Astrocyte (in vitro differentiated cells and primary cell): Measurements from ENCODE around the gene DYSF. TPM values are rescaled to one million over a fixed set of nuclear protein-coding genes. Genes with fewer than 3 reads are reported as not detected.

ENCODE experiments used
- DNase-seq: peaks from one replicate; pipeline ENCODE4 v3.0.0-alpha.2; 2010; ENCODE audit warnings: low read depth
- FAIRE-seq: peaks from 2 replicates; lab custom pipeline; 2011; peaks lifted over from hg19 to GRCh38; lab: Jason Lieb, UNC
- H2AFZ ChIP-seq: 2 replicates; pipeline ENCODE4 v1.6.0; 2012; ENCODE audit warnings: low read depth, low read length, inconsistent platforms
- H3K27ac ChIP-seq: 2 replicates; pipeline ENCODE4 v1.5.1; 2011; ENCODE audit warnings: low read depth, low read length, inconsistent platforms
- H3K27me3 ChIP-seq: 2 replicates; pipeline ENCODE4 v1.6.0; 2011; ENCODE audit warnings: low read length, inconsistent platforms; ENCODE audit not compliant: insufficient read depth
- H3K36me3 ChIP-seq: 2 replicates; pipeline ENCODE4 v1.5.1; 2011; ENCODE audit warnings: low read length, inconsistent platforms; ENCODE audit not compliant: insufficient read depth
- H3K4me1 ChIP-seq: 2 replicates; pipeline ENCODE4 v1.5.1; 2011; ENCODE audit warnings: low read length, inconsistent platforms; ENCODE audit not compliant: insufficient read depth
- H3K4me2 ChIP-seq: 2 replicates; pipeline ENCODE4 v1.6.0; 2012; ENCODE audit warnings: low read length, inconsistent platforms
- H3K4me3 ChIP-seq: 2 replicates; pipeline ENCODE4 v1.5.1; 2011; ENCODE audit warnings: low read depth, mild to moderate bottlenecking, low read length, inconsistent platforms; ENCODE audit not compliant: insufficient read depth
- H3K79me2 ChIP-seq: 2 replicates; pipeline ENCODE4 v1.6.0; 2012; ENCODE audit warnings: mild to moderate bottlenecking, low read length, inconsistent platforms; ENCODE audit not compliant: insufficient read depth
- H3K9ac ChIP-seq: 2 replicates; pipeline ENCODE4 v1.6.0; 2012; ENCODE audit warnings: mild to moderate bottlenecking, low read length, inconsistent platforms
- H3K9me3 ChIP-seq: 2 replicates; pipeline ENCODE4 v1.5.1; 2012; ENCODE audit warnings: low read depth, mild to moderate bottlenecking, low read length, inconsistent platforms; ENCODE audit not compliant: insufficient read depth
- H4K20me1 ChIP-seq: 2 replicates; pipeline ENCODE4 v1.6.0; 2012; ENCODE audit warnings: low read length, inconsistent platforms; ENCODE audit not compliant: insufficient read depth
- H3K27ac Mint-ChIP-seq: one replicate; pipeline ENCODE4 v1.8.0; 2021; ENCODE audit warnings: mild to moderate bottlenecking, mixed read lengths; ENCODE audit not compliant: unreplicated experiment
- H3K27me3 Mint-ChIP-seq: one replicate; pipeline ENCODE4 v1.8.0; 2021; ENCODE audit warnings: low read depth, mixed read lengths; ENCODE audit not compliant: unreplicated experiment
- H3K36me3 Mint-ChIP-seq: one replicate; pipeline ENCODE4 v1.8.0; 2021; ENCODE audit warnings: low read depth, mixed read lengths; ENCODE audit not compliant: unreplicated experiment
- H3K4me1 Mint-ChIP-seq: one replicate; pipeline ENCODE4 v1.8.0; 2021; ENCODE audit warnings: low read depth, mixed read lengths; ENCODE audit not compliant: unreplicated experiment
- H3K4me3 Mint-ChIP-seq: one replicate; pipeline ENCODE4 v1.8.0; 2021; ENCODE audit warnings: mild to moderate bottlenecking, moderate library complexity, mixed read lengths; ENCODE audit not compliant: unreplicated experiment
- H3K9me3 Mint-ChIP-seq: one replicate; pipeline ENCODE4 v1.8.0; 2021; ENCODE audit warnings: mild to moderate bottlenecking, mixed read lengths; ENCODE audit not compliant: unreplicated experiment
- CTCF ChIP-seq: IDR thresholded peaks from 2 replicates; pipeline ENCODE4 v1.5.1; 2011; ENCODE audit warnings: low read depth, mild to moderate bottlenecking, inconsistent platforms, low read length, moderate library complexity; ENCODE audit not compliant: insufficient read depth
- EZH2 ChIP-seq: IDR thresholded peaks from 2 replicates; pipeline ENCODE4 v1.6.1; 2012; ENCODE audit warnings: mild to moderate bottlenecking, low read length, inconsistent platforms; ENCODE audit not compliant: insufficient read depth
- total RNA-seq: library from RNA; stranded (reverse); gene quantifications from 2 replicates; pipeline ENCODE4 v1.2.1, GENCODE V29; 2021

The DYSF gene
- total RNA-seq, 1 donor from 2014 or later: 123 TPM

GRCh38 chr2:71712158-71712818 lies 258.9 kb downstream of the DYSF start:
- H3K9me3 Mint-ChIP-seq: peaks cover 10% of the 10 kb centered on the region
- H3K27me3 Mint-ChIP-seq: peaks cover 50% of the 10 kb centered on the region
- H3K4me2 ChIP-seq: no peak overlapping the region
- peaks cover 20% of the 10 kb centered on the region for H3K4me1 ChIP-seq
- no peak overlapping the region for H3K4me3 ChIP-seq
- H3K27ac ChIP-seq: no peak overlapping the region
- no peak overlapping the region for H3K4me3 Mint-ChIP-seq
- H3K27ac Mint-ChIP-seq: no peak overlapping the region
- TF ChIP-seq EZH2: no peak
- TF ChIP-seq CTCF: no peak
- FAIRE-seq (no peak), DNase-seq (no peak)
- H2AFZ ChIP-seq: no peak overlapping the region
- H4K20me1 ChIP-seq: no peaks in the 10 kb centered on the region
- H3K27me3 ChIP-seq: peaks cover 4% of the 10 kb centered on the region
- H3K79me2 ChIP-seq: no peaks in the 10 kb centered on the region
- H3K9me3 ChIP-seq: no peaks in the 10 kb centered on the region
- H3K36me3 ChIP-seq: no peaks in the 10 kb centered on the region
- no peak overlapping the region for H3K9ac ChIP-seq
- peaks cover 8% of the 10 kb centered on the region for H3K4me1 Mint-ChIP-seq
- H3K36me3 Mint-ChIP-seq: peaks cover 8% of the 10 kb centered on the region

- H3K27ac ChIP-seq: no peak overlapping the region
- peaks cover 3% of the 10 kb centered on the region for H3K27me3 ChIP-seq
- no peaks in the 10 kb centered on the region for H4K20me1 ChIP-seq
- no peaks in the 10 kb centered on the region for H3K36me3 ChIP-seq
- Mint-ChIP-seq H3K36me3 (peaks cover 8% of the 10 kb centered on the region), H3K4me3 (no peak overlapping the region), H3K27ac (no peak overlapping the region), H3K9me3 (peaks cover 7% of the 10 kb centered on the region), H3K27me3 (peaks cover 45% of the 10 kb centered on the region), H3K4me1 (peaks cover 9% of the 10 kb centered on the region)
- no peaks in the 10 kb centered on the region for H3K79me2 ChIP-seq
- peaks cover 22% of the 10 kb centered on the region for H3K4me1 ChIP-seq
- no peaks in the 10 kb centered on the region for H3K9me3 ChIP-seq
- no peak for FAIRE-seq
- DNase-seq: peak; percentile 18
- no peak overlapping the region for H3K4me3 ChIP-seq
- no peak overlapping the region for H3K4me2 ChIP-seq
- no peak overlapping the region for H3K9ac ChIP-seq
- no peak overlapping the region for H2AFZ ChIP-seq
- TF ChIP-seq CTCF (no peak), EZH2 (no peak)
These were observed 260.5 kb downstream of the DYSF start for GRCh38 chr2:71713581-71714580.
